HG03025 (cell line): ENCODE data around the gene BACH2.

Experiments
- ATAC-seq: cut with Tn5 transposase; IDR thresholded peaks from one replicate; pipeline ENCODE4 v1.9.1; 2021; ENCODE audit warnings: mild to moderate bottlenecking, moderate library complexity; ENCODE audit not compliant: unreplicated experiment, low FRiP score

Gene BACH2

GRCh38 chr6:90190131-90190530 is 106.5 kb downstream of the BACH2 start:
- no peak for ATAC-seq

GRCh38 chr6:90187437-90188121 is 109.1 kb downstream of the BACH2 start:
- ATAC-seq = no peak

GRCh38 chr6:90186637-90187371 is 109.8 kb downstream of the BACH2 start:
- no peak for ATAC-seq

- ATAC-seq = no peak
Measured at GRCh38 chr6:90186026-90186425, 110.6 kb downstream of the BACH2 start.

GRCh38 chr6:90184334-90185298 is 112.0 kb downstream of the BACH2 start:
- ATAC-seq = no peak

GRCh38 chr6:90183587-90184333 is 112.9 kb downstream of the BACH2 start:
- ATAC-seq = no peak

- ATAC-seq = no peak
Measured at GRCh38 chr6:90180526-90180925, 116.1 kb downstream of the BACH2 start.

GRCh38 chr6:90179190-90180169 is 117.2 kb downstream of the BACH2 start:
- no peak for ATAC-seq

- ATAC-seq = no peak
Measured at GRCh38 chr6:90178384-90178855, 118.2 kb downstream of the BACH2 start.

GRCh38 chr6:90177544-90178383 is 118.9 kb downstream of the BACH2 start:
- no peak for ATAC-seq

- no peak for ATAC-seq
Measured at GRCh38 chr6:90175627-90176538, 120.8 kb downstream of the BACH2 start.

- ATAC-seq = no peak
Measured at GRCh38 chr6:90173262-90173925, 123.2 kb downstream of the BACH2 start.

GRCh38 chr6:90170601-90171000 is 126.0 kb downstream of the BACH2 start:
- ATAC-seq = no peak

- no peak for ATAC-seq
Measured at GRCh38 chr6:90169374-90169773, 127.3 kb downstream of the BACH2 start.

GRCh38 chr6:90168693-90169131 is 127.9 kb downstream of the BACH2 start:
- ATAC-seq = no peak
